ENCODE data around the gene MAD1L1. TPM values are rescaled to one million over a fixed set of nuclear protein-coding genes. Genes with fewer than 3 reads are reported as not detected.

The MAD1L1 gene
- total and polyA plus RNA-seq, 2 donors (not counting 3 experiments of a cell fraction or from before 2014, with no cell fraction given) = 34.1 to 42.3 TPM

GRCh38 chr7:1995426-1995825 is 237.3 kb downstream of the MAD1L1 start:
- Histone ChIP-seq H2AFZ (ENCODE audit: low read depth, low read length) (no peak overlapping the region), H3K79me2 (ENCODE audit: control insufficient read depth, insufficient read depth, low read length) (no peaks in the 10 kb centered on the region), H3K9me1 (replicated peaks; ENCODE audit: control insufficient read depth, extremely low read depth, insufficient read depth, low read length) (no peaks in the 10 kb centered on the region), H3K4me2 (ENCODE audit: insufficient read depth, low read length) (no peak overlapping the region), H4K20me1 (replicated peaks; ENCODE audit: control insufficient read depth, extremely low read depth, insufficient read depth, low read length) (no peaks in the 10 kb centered on the region), H3K4me3 (replicated peaks in 1 of 3; ENCODE audit: insufficient read depth in 1 of 3, low read depth in 1 of 3, low read length in 3 of 3) (no peak overlapping the region), H3K9ac (replicated peaks; ENCODE audit: extremely low read depth, insufficient read depth, low read length) (no peak overlapping the region), H3K27me3 (ENCODE audit: control insufficient read depth in 2 of 2, insufficient read depth in 2 of 2, low read length in 2 of 2) (no peaks in the 10 kb centered on the region), H3K36me3 (ENCODE audit: control insufficient read depth in 2 of 2, extremely low read depth in 1 of 2, insufficient read depth in 2 of 2, low read length in 2 of 2) (no peaks in the 10 kb centered on the region), H3K9me3 (replicated peaks; ENCODE audit: control insufficient read depth, insufficient read depth, low read length) (no peaks in the 10 kb centered on the region), H3K27ac (ENCODE audit: insufficient read depth, low read depth, low read length) (no peak overlapping the region), H3K4me1 (ENCODE audit: control insufficient read depth, extremely low read depth, insufficient read depth, low read length) (no peaks in the 10 kb centered on the region)
- FAIRE-seq (no peak), DNase-seq (ENCODE audit: low read depth, low spot score) (no peak)
- POLR2A ChIA-PET = no interaction called here
- dilution Hi-C loops (cut with MboI; ENCODE audit: extremely low pct_ligation_motif_present, low sequenced_read_pairs) = no loop called here
- no TSS peak for BruUV-seq (replicated peaks)
- intact Hi-C loops (cut with micrococcal nuclease) = no loop called here
- TF ChIP-seq EZH2 (IDR thresholded peaks at IDR 0.05; ENCODE audit: borderline replicate concordance, low read depth, low read length, severe bottlenecking) (no peak), FOS (IDR thresholded peaks at IDR 0.05; ENCODE audit: borderline replicate concordance, insufficient read depth, low read length) (no peak), POLR2AphosphoS5 (IDR thresholded peaks at IDR 0.05; ENCODE audit: insufficient read depth, low read depth, low read length) (no peak), MYC (IDR thresholded peaks at IDR 0.05; ENCODE audit: low read depth, low read length) (no peak), JUN (IDR thresholded peaks at IDR 0.05; ENCODE audit: borderline replicate concordance, insufficient read depth, insufficient read length, low read depth) (no peak), GATA2 (IDR thresholded peaks at IDR 0.05; ENCODE audit: insufficient read depth, insufficient read length, low read depth, low read length) (no peak), MAX (IDR thresholded peaks at IDR 0.05; ENCODE audit: insufficient read depth, insufficient read length) (no peak), POLR2A (IDR thresholded peaks at IDR 0.05; ENCODE audit: low read depth, low read length) (no peak), CTCF (IDR thresholded peaks at IDR 0.05; ENCODE audit: extremely low read depth in 1 of 2, insufficient read depth in 1 of 2, low read depth in 1 of 2, low read length in 2 of 2) (no peak)
- CTCF ChIA-PET = no interaction called here
